Fibroblast of lung (primary cell): Measurements from ENCODE around the gene SMC1B. TPM values are rescaled to one million over a fixed set of nuclear protein-coding genes. Genes with fewer than 3 reads are reported as not detected.

Experiments
- DNase-seq, 2 donors: peaks; one replicate each; pipeline versions ENCODE4 v3.0.0 to v3.0.0-alpha.2; 2010; ENCODE audit warnings: low read depth in 2 of 2
- H2AFZ ChIP-seq: 2 replicates; pipeline ENCODE4 v1.5.1; 2012; ENCODE audit warnings: low read length, control low read depth, inconsistent platforms
- H3K27ac ChIP-seq: 2 replicates; pipeline ENCODE4 v1.5.1; 2011; ENCODE audit warnings: low read length, control low read depth; ENCODE audit not compliant: insufficient read depth
- H3K27me3 ChIP-seq: 2 replicates; pipeline ENCODE4 v1.5.1; 2011; ENCODE audit warnings: mild to moderate bottlenecking, low read length; ENCODE audit not compliant: control insufficient read depth, insufficient read depth
- H3K36me3 ChIP-seq: 2 replicates; pipeline ENCODE4 v1.5.1; 2011; ENCODE audit warnings: low read length; ENCODE audit not compliant: control insufficient read depth, insufficient read depth
- H3K4me1 ChIP-seq: 2 replicates; pipeline ENCODE4 v1.5.1; 2011; ENCODE audit warnings: low read length; ENCODE audit not compliant: control insufficient read depth, insufficient read depth; ENCODE audit errors: extremely low read depth
- H3K4me2 ChIP-seq: 2 replicates; pipeline ENCODE4 v1.5.1; 2011; ENCODE audit warnings: low read length, control low read depth; ENCODE audit not compliant: insufficient read depth; ENCODE audit errors: extremely low read depth
- H3K4me3 ChIP-seq, 4 experiments: fragments of 200-600 bp in 1 of 4; sonication (generic) in 1 of 4; replicated peaks in 1 of 4; 2 replicates each; pipeline ENCODE4 v1.5.1; 2011 to 2016; ENCODE audit warnings: low read length in 4 of 4, low read depth in 3 of 4, mild to moderate bottlenecking in 3 of 4, control low read depth in 2 of 4, inconsistent platforms in 1 of 4, mixed read lengths in 1 of 4; ENCODE audit not compliant: insufficient read depth in 1 of 4; ENCODE audit errors: control extremely low read depth in 1 of 4
- H3K79me2 ChIP-seq: 2 replicates; pipeline ENCODE4 v1.5.1; 2012; ENCODE audit warnings: mild to moderate bottlenecking, low read length, inconsistent platforms; ENCODE audit not compliant: control insufficient read depth, insufficient read depth
- H3K9ac ChIP-seq: 2 replicates; pipeline ENCODE4 v1.5.1; 2011; ENCODE audit warnings: mild to moderate bottlenecking, low read length, control low read depth; ENCODE audit not compliant: insufficient read depth
- H3K9me3 ChIP-seq: 2 replicates; pipeline ENCODE4 v1.5.1; 2012; ENCODE audit warnings: low read depth, low read length; ENCODE audit not compliant: control insufficient read depth, insufficient read depth
- H4K20me1 ChIP-seq: 2 replicates; pipeline ENCODE4 v1.5.1; 2011; ENCODE audit warnings: low read length; ENCODE audit not compliant: control insufficient read depth, insufficient read depth; ENCODE audit errors: extremely low read depth
- CTCF ChIP-seq, 2 donors: IDR thresholded peaks in 1 of 2; conservative IDR thresholded peaks in 1 of 2; 1 replicate in 1 of 2; 2 replicates in 1 of 2; pipeline ENCODE4 v1.5.1; 2011 to 2012; ENCODE audit warnings: low read length in 2 of 2, control low read depth in 1 of 2, inconsistent platforms in 1 of 2, low read depth in 1 of 2, mild to moderate bottlenecking in 1 of 2
- EZH2 ChIP-seq: IDR thresholded peaks from 2 replicates; pipeline ENCODE4 v1.5.1; 2012; ENCODE audit warnings: low read length, control low read depth, mild to moderate bottlenecking; ENCODE audit errors: missing control alignments
- polyA plus RNA-seq, 2 donors: library from polyadenylated mRNA; depleted of rRNA in 1 of 2; stranded (reverse) in 1 of 2; unstranded in 1 of 2; fragments of >200 nt; gene quantifications; 2 replicates each; pipeline ENCODE4 v1.2.1, GENCODE V29; 2011 to 2012; ENCODE audit warnings: missing spikeins in 1 of 2
- total RNA-seq: library from RNA; depleted of rRNA; stranded (reverse); fragments of >200 nt; gene quantifications from 2 replicates; pipeline ENCODE4 v1.2.1, GENCODE V29; 2014

Gene SMC1B
- total and polyA plus RNA-seq, 2 donors (not counting 1 experiment from before 2014, with no cell fraction given), result not detected

- Histone ChIP-seq H4K20me1 (no peaks in the 10 kb centered on the region), H3K27me3 (peaks cover 2% of the 10 kb centered on the region), H3K27ac (no peak overlapping the region), H3K4me1 (no peaks in the 10 kb centered on the region), H3K36me3 (no peaks in the 10 kb centered on the region), H3K4me3 (no peak overlapping the region), H3K9me3 (no peaks in the 10 kb centered on the region), H3K4me2 (no peak overlapping the region), H3K9ac (no peak overlapping the region), H3K79me2 (no peaks in the 10 kb centered on the region), H2AFZ (no peak overlapping the region)
- DNase-seq, result no peak
- TF ChIP-seq EZH2 (no peak), CTCF (conservative IDR thresholded peaks at IDR 0.05 in 1 of 2, IDR thresholded peaks at IDR 0.05 in 1 of 2; ENCODE audit: low read depth in 1 of 2, low read length in 2 of 2) (no peak)
Measured at GRCh38 chr22:45399712-45400445, 13.5 kb downstream of the SMC1B start.

GRCh38 chr22:45398214-45398613 is 15.2 kb downstream of the SMC1B start:
- no peaks in the 10 kb centered on the region for H3K9me3 ChIP-seq
- H3K4me2 ChIP-seq, result no peak overlapping the region
- no peak for DNase-seq

GRCh38 chr22:45397806-45398205 is 15.6 kb downstream of the SMC1B start:
- no peak for DNase-seq
- no peak overlapping the region for H3K4me3 ChIP-seq

More at GRCh38 chr22:45398214-45398613, 15.2 kb downstream of the SMC1B start:
- no peaks in the 10 kb centered on the region for H3K79me2 ChIP-seq
- H3K27me3 ChIP-seq, result peaks cover 2% of the 10 kb centered on the region
- no peak overlapping the region for H3K4me3 ChIP-seq
- H2AFZ ChIP-seq, result no peak overlapping the region
- no peaks in the 10 kb centered on the region for H3K36me3 ChIP-seq
- no peak overlapping the region for H3K9ac ChIP-seq
- H3K27ac ChIP-seq, result no peak overlapping the region
- H3K4me1 ChIP-seq, result no peaks in the 10 kb centered on the region
- no peak for TF ChIP-seq EZH2
- TF ChIP-seq CTCF (conservative IDR thresholded peaks at IDR 0.05 in 1 of 2, IDR thresholded peaks at IDR 0.05 in 1 of 2; ENCODE audit: low read depth in 1 of 2, low read length in 2 of 2), result no peak
- no peaks in the 10 kb centered on the region for H4K20me1 ChIP-seq

More at GRCh38 chr22:45397806-45398205, 15.6 kb downstream of the SMC1B start:
- Histone ChIP-seq H3K27me3 (peaks cover 2% of the 10 kb centered on the region), H3K4me2 (no peak overlapping the region), H3K27ac (no peak overlapping the region), H3K79me2 (no peaks in the 10 kb centered on the region), H2AFZ (no peak overlapping the region), H3K9me3 (no peaks in the 10 kb centered on the region), H4K20me1 (no peaks in the 10 kb centered on the region), H3K4me1 (no peaks in the 10 kb centered on the region), H3K9ac (no peak overlapping the region), H3K36me3 (no peaks in the 10 kb centered on the region)
- TF ChIP-seq CTCF (conservative IDR thresholded peaks at IDR 0.05 in 1 of 2, IDR thresholded peaks at IDR 0.05 in 1 of 2; ENCODE audit: low read depth in 1 of 2, low read length in 2 of 2) (no peak), EZH2 (no peak)
